ENCODE measurements around the gene SYNE3.

Gene SYNE3

GRCh38 chr14:95516554-95517181, at the start of gene SYNE3:
TSS of gene SYNE3 (minus strand) at chr14:95516650. CDS start at chr14:95475821, 40,829 bp downstream.
- no peak for DNase-seq

GRCh38 chr14:95564060-95564459, 47.6 kb upstream of the SYNE3 start:
- no peak for DNase-seq

- DNase-seq: no peak
Measured at GRCh38 chr14:95562892-95563685, 46.6 kb upstream of the SYNE3 start.

- DNase-seq: peak; percentile 30
Measured at GRCh38 chr14:95561001-95561412, 44.6 kb upstream of the SYNE3 start.

- DNase-seq: no peak
Measured at GRCh38 chr14:95559203-95559602, 42.8 kb upstream of the SYNE3 start.

- no peak for DNase-seq
Measured at GRCh38 chr14:95557832-95558231, 41.4 kb upstream of the SYNE3 start.

GRCh38 chr14:95557291-95557690, 40.8 kb upstream of the SYNE3 start:
- no peak for DNase-seq

- no peak for DNase-seq
Measured at GRCh38 chr14:95555053-95555452, 38.6 kb upstream of the SYNE3 start.

GRCh38 chr14:95553141-95553540, 36.7 kb upstream of the SYNE3 start:
- no peak for DNase-seq

GRCh38 chr14:95551435-95551834, 35.0 kb upstream of the SYNE3 start:
- DNase-seq: no peak

- no peak for DNase-seq
Measured at GRCh38 chr14:95549656-95550585, 33.5 kb upstream of the SYNE3 start.

GRCh38 chr14:95548328-95548929, 32.0 kb upstream of the SYNE3 start:
- DNase-seq: no peak

GRCh38 chr14:95547626-95548327, 31.3 kb upstream of the SYNE3 start:
- DNase-seq: no peak

GRCh38 chr14:95547272-95547625, 30.8 kb upstream of the SYNE3 start:
- no peak for DNase-seq

- DNase-seq: no peak
Measured at GRCh38 chr14:95545515-95546168, 29.2 kb upstream of the SYNE3 start.

- no peak for DNase-seq
Measured at GRCh38 chr14:95544588-95544987, 28.1 kb upstream of the SYNE3 start.

- DNase-seq: no peak
Measured at GRCh38 chr14:95543021-95543420, 26.6 kb upstream of the SYNE3 start.

GRCh38 chr14:95541932-95542930, 25.8 kb upstream of the SYNE3 start:
- DNase-seq: no peak

- DNase-seq: no peak
Measured at GRCh38 chr14:95541346-95541745, 24.9 kb upstream of the SYNE3 start.

- no peak for DNase-seq
Measured at GRCh38 chr14:95540236-95540855, 23.9 kb upstream of the SYNE3 start.
